NT2/D1 (cell line): ENCODE measurements around the gene KRTAP4-16.

Experiments used
- DNase-seq: peaks from one replicate; pipeline ENCODE4 v3.0.0-alpha.2; 2011; ENCODE audit warnings: low read depth, low spot score
- H3K27me3 ChIP-seq: 2 replicates; pipeline ENCODE4 v1.6.0; 2011; ENCODE audit warnings: mild to moderate bottlenecking; ENCODE audit not compliant: insufficient read length, insufficient read depth
- H3K36me3 ChIP-seq: 2 replicates; pipeline ENCODE4 v1.6.1; 2011; ENCODE audit warnings: mild to moderate bottlenecking, low read length, mixed read lengths; ENCODE audit not compliant: insufficient read depth, insufficient read length
- H3K4me1 ChIP-seq: 2 replicates; pipeline ENCODE4 v1.5.1; 2011; ENCODE audit not compliant: insufficient read depth, insufficient read length
- H3K4me3 ChIP-seq: 2 replicates; pipeline ENCODE4 v1.5.1; 2011; ENCODE audit warnings: low read depth; ENCODE audit not compliant: insufficient read length
- H3K9ac ChIP-seq: 2 replicates; pipeline ENCODE4 v1.6.0; 2011; ENCODE audit warnings: low read depth; ENCODE audit not compliant: insufficient read length
- H3K9me3 ChIP-seq: 2 replicates; pipeline ENCODE4 v1.5.1; 2011; ENCODE audit warnings: mild to moderate bottlenecking, low read length; ENCODE audit not compliant: insufficient read depth
- SUZ12 ChIP-seq: IDR thresholded peaks from 2 replicates; pipeline ENCODE4 v1.6.1; 2011; ENCODE audit not compliant: insufficient read length, insufficient read depth; ENCODE audit errors: extremely low read depth
- YY1 ChIP-seq: IDR thresholded peaks from 2 replicates; pipeline ENCODE4 v1.6.1; 2011; ENCODE audit not compliant: insufficient read length, insufficient read depth
- ZNF274 ChIP-seq: IDR thresholded peaks from 2 replicates; pipeline ENCODE4 v1.6.1; 2011; ENCODE audit warnings: mild to moderate bottlenecking, low read depth, low read length

Gene KRTAP4-16

GRCh38 chr17:41054025-41054424 is 48.0 kb downstream of the KRTAP4-16 start:
- Histone ChIP-seq H3K36me3 (no peaks in the 10 kb centered on the region), H3K4me3 (no peak overlapping the region), H3K9me3 (no peaks in the 10 kb centered on the region), H3K4me1 (no peaks in the 10 kb centered on the region), H3K9ac (no peak overlapping the region), H3K27me3 (no peaks in the 10 kb centered on the region)
- no peak for DNase-seq
- TF ChIP-seq ZNF274 (no peak), YY1 (no peak), SUZ12 (no peak)

DNA sequence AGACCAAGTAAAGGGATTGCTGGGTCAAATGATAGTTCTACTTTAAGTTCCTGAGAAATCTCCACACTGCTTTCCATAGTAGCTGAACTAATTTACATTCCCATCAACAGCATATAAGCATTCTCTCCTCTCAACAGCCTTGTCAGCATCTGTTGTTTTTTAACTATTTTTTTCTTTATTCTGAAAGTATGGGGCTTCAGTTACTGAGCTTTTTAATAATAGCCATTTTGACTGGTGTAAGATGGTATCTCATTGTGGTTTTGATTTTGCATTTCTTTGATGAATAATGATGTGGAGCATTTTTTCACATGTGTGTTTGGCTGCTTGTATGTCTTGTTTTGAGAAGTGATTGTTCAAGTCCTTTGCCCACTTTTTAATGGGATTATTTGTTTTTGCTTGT is 49.4 kb downstream of the KRTAP4-16 start:
- H3K4me3 ChIP-seq = no peak overlapping the region
- no peaks in the 10 kb centered on the region for H3K9me3 ChIP-seq
- no peaks in the 10 kb centered on the region for H3K36me3 ChIP-seq
- TF ChIP-seq YY1 (no peak), SUZ12 (no peak), ZNF274 (no peak)
- no peaks in the 10 kb centered on the region for H3K4me1 ChIP-seq
- DNase-seq = no peak
- no peak overlapping the region for H3K9ac ChIP-seq
- no peaks in the 10 kb centered on the region for H3K27me3 ChIP-seq
